Tibial artery (tissue), 4 donors: ENCODE results near the gene LRRC15.
A peak's percentile ranks its signal among the peaks of the same experiment; 100 is the strongest.

Experiments used
- DNase-seq, 2 donors: peaks; one replicate each; pipeline ENCODE4 v3.0.0-alpha.2; 2019
- H3K27ac ChIP-seq, 2 donors: fragments of 200-600 bp; sonication (generic) in 1 of 2; 1 replicate in 1 of 2; 2 replicates in 1 of 2; pipeline ENCODE4 v1.5.1; 2018 to 2019; ENCODE audit warnings: mild to moderate bottlenecking in 1 of 2
- H3K27me3 ChIP-seq, 2 donors: fragments of 200-600 bp; sonication (generic) in 1 of 2; one replicate each; pipeline versions ENCODE4 v1.5.1 to v1.6.0; 2016 to 2019
- H3K36me3 ChIP-seq, 3 donors: fragments of 200-600 bp; sonication (generic) in 2 of 3; one replicate each; pipeline ENCODE4 v1.5.1; 2016 to 2019; ENCODE audit warnings: mild to moderate bottlenecking in 2 of 3
- H3K4me1 ChIP-seq, 4 donors: fragments of 200-600 bp; sonication (generic) in 2 of 4; 1 replicate in 3 of 4; 2 replicates in 1 of 4; pipeline ENCODE4 v1.5.1; 2016 to 2019
- H3K4me3 ChIP-seq, 2 donors: fragments of 200-600 bp; sonication (generic) in 1 of 2; 1 replicate in 1 of 2; 2 replicates in 1 of 2; pipeline ENCODE4 v1.5.1; 2018 to 2019; ENCODE audit warnings: mild to moderate bottlenecking in 2 of 2
- H3K9me3 ChIP-seq, 3 donors: fragments of 200-600 bp; sonication (generic) in 1 of 3; one replicate each; pipeline ENCODE4 v1.5.1; 2016 to 2019
- CTCF ChIP-seq, 2 experiments: fragments of 200-600 bp in 1 of 2; fragments of 450-650 bp in 1 of 2; IDR thresholded peaks; one replicate each; pipeline ENCODE4 v1.5.1; 2017 to 2019; ENCODE audit warnings: antibody characterized with exemption in 2 of 2, mild to moderate bottlenecking in 1 of 2, moderate library complexity in 1 of 2
- intact Hi-C: fragments of 100-400 bp; cut with DNase I; formaldehyde crosslinking; loops from one replicate; pipeline ENCODE4 v1.15.0; 2023; ENCODE audit warnings: low total_unique reads

The LRRC15 gene

GRCh38 chr3:194315965-194316361, 53.6 kb downstream of the LRRC15 start:
- Histone ChIP-seq H3K36me3 (no peaks in the 10 kb centered on the region), H3K27me3 (peaks cover 0 to 76% of the 10 kb centered on the region in 2 donors), H3K4me3 (peak overlapping the region in 1 of 2 donors; percentile 58), H3K27ac (no peak overlapping the region), H3K9me3 (peaks cover 0 to 14% (median 12%) of the 10 kb centered on the region in 3 donors), H3K4me1 (peaks cover 0 to 35% (median 25%) of the 10 kb centered on the region in 4 donors)
- DNase-seq: no peak
- TF ChIP-seq CTCF (IDR thresholded peaks at IDR 0.05): no peak
- intact Hi-C loops: loop anchor here (2.0 to 10.0 kb wide), 4 partner anchors 171 to 651 kb away; no protein-coding TSS in a partner anchor

- peak overlapping the region; percentile 35 to 58 for H3K4me3 ChIP-seq
- peaks cover 0 to 35% (median 25%) of the 10 kb centered on the region in 4 donors for H3K4me1 ChIP-seq
- TF ChIP-seq CTCF (IDR thresholded peaks at IDR 0.05): peak; percentile 96 to 97
- H3K27me3 ChIP-seq: peaks cover 0 to 71% of the 10 kb centered on the region in 2 donors
- peak; percentile 79 to 91 for DNase-seq
- no peaks in the 10 kb centered on the region for H3K36me3 ChIP-seq
- peak overlapping the region; percentile 23 to 50 for H3K27ac ChIP-seq
- H3K9me3 ChIP-seq: peaks cover 0 to 14% (median 12%) of the 10 kb centered on the region in 3 donors
- intact Hi-C loops: loop anchor here (2.0 to 10.0 kb wide), 4 partner anchors 171 to 651 kb away; no protein-coding TSS in a partner anchor
These were observed 54.2 kb downstream of the LRRC15 start for GRCh38 chr3:194315088-194315964.

GRCh38 chr3:194314388-194315068, 55.0 kb downstream of the LRRC15 start:
- TF ChIP-seq CTCF (IDR thresholded peaks at IDR 0.05): no peak
- peaks cover 0 to 35% (median 25%) of the 10 kb centered on the region in 4 donors for H3K4me1 ChIP-seq
- H3K9me3 ChIP-seq: peaks cover 0 to 11% (median 11%) of the 10 kb centered on the region in 3 donors
- no peak for DNase-seq
- H3K27ac ChIP-seq: peak overlapping the region; percentile 23 to 50
- H3K27me3 ChIP-seq: peaks cover 0 to 63% of the 10 kb centered on the region in 2 donors
- no peaks in the 10 kb centered on the region for H3K36me3 ChIP-seq
- intact Hi-C loops: loop anchor here (2.0 to 10.0 kb wide), 4 partner anchors 170 to 650 kb away; no protein-coding TSS in a partner anchor
- no peak overlapping the region for H3K4me3 ChIP-seq

- H3K9me3 ChIP-seq: peaks cover 0 to 3% (median 3%) of the 10 kb centered on the region in 3 donors
- peaks cover 0 to 56% of the 10 kb centered on the region in 2 donors for H3K27me3 ChIP-seq
- no peak overlapping the region for H3K27ac ChIP-seq
- DNase-seq: peak; percentile 82
- TF ChIP-seq CTCF (IDR thresholded peaks at IDR 0.05): no peak
- intact Hi-C loops: loop anchor here (2.0 to 10.0 kb wide), 3 partner anchors 169 to 649 kb away; no protein-coding TSS in a partner anchor
- H3K36me3 ChIP-seq: no peaks in the 10 kb centered on the region
- H3K4me1 ChIP-seq: peaks cover 0 to 35% (median 25%) of the 10 kb centered on the region in 4 donors
- no peak overlapping the region for H3K4me3 ChIP-seq
These were observed 55.8 kb downstream of the LRRC15 start for GRCh38 chr3:194313560-194314387.
